HG03457 (cell line): Measurements from ENCODE around the gene MFGE8.

Source experiments
- ATAC-seq: cut with Tn5 transposase; IDR thresholded peaks from one replicate; pipeline ENCODE4 v1.9.1; 2021; ENCODE audit warnings: moderate number of reproducible peaks; ENCODE audit not compliant: unreplicated experiment

Gene MFGE8

DNA sequence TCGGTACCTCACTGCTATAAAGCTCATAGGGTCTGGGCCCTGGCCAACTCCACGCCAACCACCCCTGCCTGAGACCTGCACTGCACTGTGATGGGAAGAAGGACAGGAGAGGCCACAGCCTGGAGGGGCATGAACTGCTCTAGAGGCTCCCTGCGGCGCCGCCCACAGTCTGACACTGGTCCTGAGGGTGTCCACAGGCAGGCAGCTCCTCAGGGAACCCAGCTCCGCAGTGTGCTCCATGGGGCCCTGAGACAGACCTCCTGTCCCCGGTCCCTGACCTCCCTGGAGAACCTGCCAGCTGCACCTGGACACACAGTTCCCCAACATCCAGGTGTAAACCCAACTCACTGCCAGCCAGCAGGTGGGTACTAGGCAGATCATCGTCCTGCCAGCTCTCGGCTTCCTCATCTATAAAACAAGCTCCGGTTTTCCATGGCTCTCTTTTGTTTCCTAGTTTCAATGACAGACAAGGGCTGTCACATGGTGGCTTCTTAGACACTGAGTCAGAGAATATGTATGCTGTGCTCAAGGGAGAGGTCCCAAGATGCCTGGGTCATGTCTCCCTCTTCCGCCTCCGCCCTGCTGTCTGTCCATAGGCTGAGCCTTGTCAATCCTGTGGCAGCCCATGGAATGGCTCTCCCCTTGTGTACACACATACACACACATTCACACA lies 12.7 kb downstream of the MFGE8 start:
- ATAC-seq = no peak

DNA sequence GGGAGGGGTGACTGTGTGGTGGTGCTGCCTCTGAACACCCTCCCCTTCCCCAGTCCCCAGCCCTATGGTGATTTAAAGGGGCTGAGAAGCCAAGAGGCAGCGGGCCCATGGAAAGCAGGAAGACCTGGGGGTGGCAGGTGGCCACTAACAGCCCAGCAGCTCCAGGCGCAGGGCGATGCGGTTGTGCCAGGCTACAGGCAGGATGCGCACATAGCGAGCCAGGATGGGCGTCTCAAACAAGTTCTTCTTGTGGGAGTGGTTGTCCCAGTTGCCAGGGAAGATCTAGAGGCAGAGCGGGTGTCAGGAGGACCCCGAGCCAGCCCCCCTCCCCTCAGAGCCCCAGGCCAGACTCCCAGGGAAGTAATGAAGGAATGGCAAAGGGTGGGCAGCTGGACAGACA lies 13.9 kb downstream of the MFGE8 start:
- no peak for ATAC-seq

DNA sequence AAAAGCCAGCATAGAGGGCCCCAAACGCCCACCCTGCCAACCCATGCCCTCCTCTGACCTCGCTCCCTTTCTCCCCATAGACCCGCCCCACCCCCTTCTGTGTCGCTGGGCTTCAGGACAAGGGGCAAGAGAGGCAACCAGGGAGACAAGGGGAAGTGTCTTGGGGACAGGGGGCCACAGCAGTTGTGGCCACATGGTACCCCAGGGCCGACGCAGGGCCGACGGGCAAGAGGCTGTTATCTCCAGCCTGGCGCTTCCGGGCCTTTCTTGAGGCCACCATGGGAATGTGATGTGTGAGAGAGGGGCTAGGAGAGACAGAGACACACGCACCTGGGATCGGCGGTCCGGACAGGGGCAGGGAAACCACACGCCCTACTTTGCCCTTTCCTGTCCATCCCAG lies 14.4 kb downstream of the MFGE8 start:
- ATAC-seq = no peak

DNA sequence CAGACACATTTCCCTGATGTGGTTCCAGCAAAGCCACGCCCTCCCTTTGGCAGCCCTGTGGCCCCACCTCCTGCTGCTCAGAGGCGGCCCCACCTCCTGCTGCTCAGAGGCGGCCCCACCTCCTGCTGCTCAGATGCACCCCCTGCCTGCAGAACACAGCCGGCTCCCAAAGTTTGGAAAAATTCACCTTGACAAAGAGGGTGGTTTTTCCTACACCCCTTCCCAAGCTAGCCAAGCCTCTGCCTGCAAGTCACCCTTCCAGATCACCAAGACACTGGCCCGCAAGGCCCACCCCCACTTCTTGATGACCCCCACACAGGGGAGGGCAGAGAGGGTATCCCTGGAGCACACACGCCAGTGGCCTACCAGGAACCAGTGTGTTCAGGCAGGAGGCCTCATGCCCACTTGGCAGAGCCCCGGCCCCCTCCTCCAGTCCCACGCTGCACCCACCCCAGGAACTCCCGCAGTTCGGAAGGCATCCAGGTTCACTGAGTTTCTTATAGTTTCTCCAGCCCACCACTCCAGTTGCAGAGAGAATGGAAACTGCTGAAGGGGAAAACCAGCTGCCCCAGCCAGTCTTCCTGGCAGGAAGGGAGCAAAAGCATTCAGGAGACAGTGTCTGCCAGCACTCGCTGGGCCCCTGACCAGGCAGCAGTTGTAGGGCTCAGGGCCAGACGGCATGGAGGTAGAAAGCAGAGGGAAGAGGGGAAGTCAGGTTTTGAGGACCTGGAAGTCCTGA lies 15.6 kb downstream of the MFGE8 start:
- ATAC-seq = no peak

DNA sequence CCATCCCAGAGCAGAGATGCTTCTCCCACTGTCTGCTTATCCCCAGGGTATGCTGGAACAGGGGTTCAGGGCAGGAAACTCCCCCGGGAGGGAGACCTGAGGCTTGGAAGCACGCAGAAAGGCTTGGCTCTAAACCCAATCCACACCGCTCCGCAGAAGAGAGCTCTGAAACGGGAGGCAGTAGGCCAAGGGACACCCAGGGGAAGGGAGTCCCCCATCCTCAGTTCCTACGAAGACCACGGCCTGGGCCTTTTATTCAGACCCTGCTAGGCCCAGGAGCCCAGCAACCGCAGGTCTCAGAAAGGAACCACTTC lies 16.1 kb downstream of the MFGE8 start:
- ATAC-seq = no peak

DNA sequence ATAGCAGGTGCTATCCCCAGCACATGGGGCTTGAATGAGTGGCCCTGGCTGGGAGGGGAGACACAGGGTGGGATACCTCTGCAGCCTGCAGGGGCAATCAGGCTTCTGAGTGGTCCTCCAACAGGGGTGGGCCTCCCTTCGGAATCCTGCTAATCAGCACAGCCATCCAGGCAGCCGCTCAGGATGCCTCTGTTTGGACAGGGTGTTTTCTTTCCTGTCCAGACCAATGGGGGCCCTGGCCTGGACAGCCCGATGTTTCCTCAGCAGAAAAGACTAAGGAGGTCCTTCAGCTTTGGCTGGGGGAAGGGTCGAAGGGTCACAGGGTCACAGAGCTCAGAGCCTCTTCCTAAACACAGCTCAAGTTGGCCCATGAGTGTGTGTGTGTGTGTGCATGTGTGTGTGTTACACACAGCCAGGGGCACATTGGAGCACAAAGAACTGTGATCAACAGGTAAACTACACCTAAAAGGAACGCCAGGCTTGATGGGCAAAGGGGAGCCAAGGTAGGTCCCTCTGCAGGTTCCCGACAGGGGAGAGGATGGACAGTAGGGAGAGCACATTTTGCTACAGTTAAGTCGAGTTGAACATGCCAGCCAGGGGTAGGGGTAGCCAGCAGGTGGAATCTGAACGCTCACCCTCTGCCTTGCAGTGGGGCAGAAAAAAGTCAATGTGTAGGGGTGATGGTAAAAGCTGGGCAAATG lies 16.7 kb downstream of the MFGE8 start:
- ATAC-seq = no peak

DNA sequence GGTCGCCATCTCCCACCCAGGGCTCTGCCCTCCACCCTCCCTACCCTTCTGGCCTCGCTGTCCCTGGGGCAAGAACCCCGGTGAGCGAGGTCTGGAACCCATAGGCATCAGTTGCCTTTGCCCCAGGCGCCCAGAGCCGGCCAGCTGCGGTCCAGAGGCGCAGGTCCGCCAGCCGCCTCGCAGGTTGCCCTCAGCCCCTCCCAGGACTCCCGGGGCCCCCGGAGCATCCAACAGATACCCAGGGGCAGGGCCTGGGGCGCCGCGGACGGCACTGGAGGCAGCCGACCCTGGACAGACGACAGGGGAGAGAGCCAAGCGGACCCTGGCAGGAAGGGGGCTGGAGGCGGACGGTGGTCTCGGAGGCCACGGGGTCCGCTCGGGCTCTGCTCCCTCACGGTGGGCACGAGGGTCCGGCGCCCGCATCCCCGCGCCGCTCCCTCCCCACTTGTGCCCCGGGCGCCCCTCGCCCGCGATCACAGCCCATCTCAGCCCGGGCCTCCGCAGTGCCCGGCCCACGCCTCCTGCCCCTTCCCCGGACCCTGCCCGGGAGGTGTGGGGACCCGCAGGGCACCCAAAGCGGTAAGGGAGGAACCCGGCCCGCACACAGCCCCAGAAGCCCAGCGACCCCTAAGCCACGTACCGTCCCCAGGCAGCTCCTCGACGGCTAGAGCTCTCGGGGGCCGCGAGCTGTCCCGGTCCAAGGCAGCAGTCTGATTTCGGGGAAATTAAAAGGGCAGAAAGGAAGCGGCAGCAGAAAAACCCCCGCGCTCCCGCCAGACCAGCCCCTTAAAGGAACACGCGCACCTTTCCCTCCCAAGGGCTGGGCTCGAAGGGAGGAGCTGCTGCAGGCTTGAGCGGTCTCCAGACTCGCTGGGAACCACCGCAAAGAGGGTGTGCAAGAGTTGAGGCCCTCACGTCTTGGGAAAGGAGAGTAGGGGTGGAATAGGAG lies 18.1 kb downstream of the MFGE8 start, which contains the start of gene HAPLN3:
Gene HAPLN3, minus strand, starts transcription at position 726 of the 949 bp plus-strand sequence. CDS start 8,246 bp downstream, outside the sequence.
- no peak for ATAC-seq

DNA sequence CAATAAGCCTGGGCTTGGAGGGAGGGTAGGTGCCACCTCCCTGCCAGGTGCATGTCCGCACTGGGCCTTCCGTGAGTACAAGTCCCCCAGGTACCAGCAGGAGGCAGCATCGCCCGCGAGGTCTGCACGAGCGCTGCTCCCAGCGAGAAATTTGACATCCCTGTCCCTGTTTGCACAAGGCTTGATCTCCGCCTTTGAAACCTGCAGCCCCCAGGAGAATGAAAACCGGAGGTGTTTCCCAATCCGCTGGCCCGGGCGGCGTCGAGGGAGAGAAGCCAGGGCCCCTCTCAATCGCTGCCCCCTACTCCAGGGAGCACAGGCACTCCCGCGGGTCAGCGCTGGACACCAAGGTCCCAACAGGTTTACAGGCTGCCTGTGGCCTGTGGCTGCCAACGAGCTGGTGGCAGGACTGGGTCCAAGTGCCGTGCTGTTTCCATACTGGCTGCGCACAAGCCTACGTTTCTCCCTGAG lies 18.8 kb downstream of the MFGE8 start:
- no peak for ATAC-seq

DNA sequence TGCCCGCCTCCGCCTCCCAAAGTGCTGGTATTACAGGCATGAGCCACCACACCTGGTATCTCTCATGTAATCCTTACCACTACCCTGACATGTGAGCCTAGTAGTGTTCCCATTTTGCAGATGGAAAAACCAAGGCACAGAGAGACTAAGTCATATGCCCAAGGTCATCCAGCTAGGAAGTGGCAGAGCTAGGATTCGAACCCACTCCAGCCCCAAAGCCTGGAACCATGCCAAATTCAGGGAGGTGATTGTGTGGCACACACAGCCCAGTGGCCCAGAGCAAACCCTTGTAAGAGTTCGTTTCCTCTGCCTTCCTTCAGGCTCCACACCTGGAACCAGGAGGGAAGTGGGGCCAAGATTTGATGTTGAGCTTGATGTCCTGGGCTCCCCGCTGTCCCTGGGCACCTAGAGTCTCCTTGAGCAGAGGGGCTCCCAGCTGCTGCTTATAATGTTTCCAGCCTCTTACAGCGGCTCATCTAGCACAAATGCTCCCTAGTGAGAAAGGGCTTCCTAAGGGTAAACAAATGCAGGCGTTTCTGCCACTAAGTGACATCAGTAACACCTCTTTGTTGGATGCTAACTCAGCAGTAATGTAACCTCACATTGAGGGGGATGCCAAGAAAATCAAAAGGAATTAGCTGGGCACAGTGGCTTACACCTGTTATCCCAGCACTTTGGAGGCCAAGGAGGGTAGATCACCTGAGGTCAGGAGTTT lies 21.5 kb downstream of the MFGE8 start:
- no peak for ATAC-seq

DNA sequence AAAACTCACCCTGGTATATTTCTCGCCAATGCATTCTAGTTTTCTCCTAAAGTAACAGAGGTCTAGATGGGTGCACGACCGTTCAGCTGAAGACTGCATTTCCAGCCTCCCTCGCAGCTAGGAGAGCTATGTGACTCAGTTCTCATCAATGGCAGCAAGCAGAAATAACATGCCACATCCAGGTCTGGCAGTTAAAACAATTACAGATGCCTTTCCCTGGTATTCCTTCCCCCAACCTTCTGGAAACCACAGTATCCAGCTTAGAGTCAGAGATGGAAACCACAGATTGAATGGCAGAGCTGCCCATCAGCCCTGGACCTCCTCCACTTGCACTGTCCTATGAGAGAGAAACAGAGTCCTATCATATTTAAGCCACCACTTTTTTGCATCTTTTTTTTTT lies 22.7 kb downstream of the MFGE8 start:
- no peak for ATAC-seq

DNA sequence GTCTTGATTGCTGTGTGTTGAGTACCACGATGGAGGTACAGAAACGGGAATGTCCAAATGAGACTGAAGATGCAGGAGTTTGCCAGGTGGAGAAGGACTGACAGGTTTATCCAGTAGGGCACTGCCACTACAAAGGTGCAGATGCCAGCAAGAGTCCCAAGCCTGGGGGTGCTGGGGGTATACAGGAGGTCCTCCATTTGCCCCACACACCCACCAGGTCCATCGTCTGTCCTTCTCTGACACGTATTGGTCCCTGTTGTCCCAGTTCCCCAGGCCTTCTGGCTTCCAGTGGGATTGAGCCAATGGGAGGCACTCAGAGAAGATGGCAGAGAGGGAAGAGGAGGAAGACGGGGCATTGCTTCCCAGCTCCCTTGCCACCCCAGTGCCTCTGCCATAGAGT lies 24.5 kb downstream of the MFGE8 start:
- no peak for ATAC-seq

DNA sequence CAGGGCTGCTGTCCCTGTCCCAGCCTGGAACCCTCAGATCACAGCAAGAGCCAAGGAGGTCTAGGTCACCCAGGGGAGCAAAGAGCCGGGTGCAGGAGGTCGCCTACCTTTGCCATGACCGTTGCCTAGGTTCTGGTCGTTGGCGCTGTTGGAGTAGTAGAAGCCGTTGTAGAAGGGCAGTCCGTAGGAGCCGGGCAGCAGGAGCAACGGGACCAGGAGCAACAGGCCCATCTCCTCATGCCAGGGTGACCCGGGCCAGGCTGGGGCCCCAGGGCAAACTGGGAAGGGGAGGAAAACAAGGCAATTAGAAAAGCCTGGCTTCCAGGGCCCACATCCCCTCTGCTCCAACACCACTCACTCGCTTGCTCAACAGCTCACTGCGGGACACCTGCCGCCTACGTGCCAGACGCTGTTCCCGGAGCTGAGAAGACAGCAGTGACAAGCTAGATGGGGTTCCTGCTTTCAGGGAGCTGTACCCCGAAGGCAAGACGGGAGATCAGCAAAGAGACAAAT lies 26.1 kb downstream of the MFGE8 start:
- ATAC-seq = no peak

DNA sequence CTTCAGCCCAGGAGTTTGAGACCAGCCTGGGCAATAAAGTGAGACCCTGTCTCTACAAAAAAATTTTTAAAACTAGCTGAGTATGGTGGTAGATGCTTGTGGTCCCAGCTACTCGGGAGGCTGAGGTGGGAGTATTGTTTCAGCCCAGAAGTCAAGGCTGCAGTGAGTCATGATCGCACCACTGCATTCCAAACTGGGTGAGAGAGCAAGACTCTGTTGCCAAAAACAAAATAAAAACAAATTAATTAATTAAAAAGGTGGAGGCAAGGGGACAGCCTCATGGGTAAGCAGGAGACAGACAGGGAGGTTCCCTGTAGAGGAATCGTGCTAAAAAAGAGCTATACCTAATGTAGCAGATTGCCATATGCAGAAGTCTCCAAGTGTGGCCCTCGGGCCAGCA lies 30.4 kb downstream of the MFGE8 start:
- no peak for ATAC-seq

DNA sequence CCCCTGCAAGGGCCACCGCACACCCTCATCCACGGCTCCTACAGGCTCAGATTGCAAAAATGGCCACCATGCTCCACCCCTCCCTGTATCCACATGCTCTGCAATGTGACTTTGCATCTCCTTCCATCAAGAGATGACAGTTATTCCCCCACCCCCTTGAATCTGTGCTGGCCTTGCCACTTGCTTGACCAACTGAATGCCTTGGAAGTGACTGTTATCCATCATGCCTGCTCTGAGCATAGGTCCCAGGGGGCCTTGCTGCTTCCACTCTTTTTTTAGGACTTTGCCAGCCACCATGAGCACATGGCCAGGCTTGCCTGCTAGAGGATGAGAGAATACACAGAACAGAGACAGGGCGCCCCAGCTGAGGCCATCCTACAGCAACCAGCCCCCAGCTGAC lies 31.4 kb downstream of the MFGE8 start:
- no peak for ATAC-seq

DNA sequence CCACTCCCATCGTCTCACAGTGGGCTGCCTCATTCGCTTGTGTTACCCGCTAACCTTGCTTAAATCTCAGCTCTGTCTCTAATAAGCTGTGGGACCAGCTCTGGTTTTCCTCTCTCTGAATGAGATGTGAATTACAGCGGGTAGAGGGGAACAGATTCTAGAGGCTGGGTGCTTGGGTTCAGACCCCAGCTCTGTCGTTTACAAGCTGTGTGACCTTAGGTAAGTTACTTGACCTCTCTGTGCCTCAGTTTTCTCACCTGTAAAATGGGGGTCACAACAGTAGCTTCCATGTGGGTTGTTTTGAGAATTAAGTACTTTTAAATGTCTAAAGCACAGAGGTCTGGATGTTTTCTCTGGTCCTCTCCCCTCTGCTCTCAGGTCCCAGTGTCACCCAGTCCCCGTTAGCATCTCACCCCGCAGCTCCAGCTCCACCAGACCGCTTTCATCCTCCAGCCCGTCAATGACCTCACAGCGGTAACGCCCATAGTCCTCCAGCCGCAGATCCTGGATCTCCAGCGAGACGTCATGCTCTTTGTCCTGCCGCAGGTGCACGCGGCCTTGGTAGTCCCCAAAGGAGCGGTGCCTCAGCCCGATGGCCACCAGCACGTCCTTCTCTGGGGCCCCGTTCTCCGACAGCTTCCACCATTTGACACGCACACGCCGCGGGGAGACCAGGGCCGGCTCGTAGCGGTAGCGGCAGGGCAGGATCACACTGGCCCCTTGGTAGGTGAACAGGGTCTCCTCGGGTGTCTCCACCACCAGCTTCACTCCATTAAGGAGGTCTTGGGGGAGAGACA lies 32.0 kb downstream of the MFGE8 start:
- ATAC-seq = no peak

DNA sequence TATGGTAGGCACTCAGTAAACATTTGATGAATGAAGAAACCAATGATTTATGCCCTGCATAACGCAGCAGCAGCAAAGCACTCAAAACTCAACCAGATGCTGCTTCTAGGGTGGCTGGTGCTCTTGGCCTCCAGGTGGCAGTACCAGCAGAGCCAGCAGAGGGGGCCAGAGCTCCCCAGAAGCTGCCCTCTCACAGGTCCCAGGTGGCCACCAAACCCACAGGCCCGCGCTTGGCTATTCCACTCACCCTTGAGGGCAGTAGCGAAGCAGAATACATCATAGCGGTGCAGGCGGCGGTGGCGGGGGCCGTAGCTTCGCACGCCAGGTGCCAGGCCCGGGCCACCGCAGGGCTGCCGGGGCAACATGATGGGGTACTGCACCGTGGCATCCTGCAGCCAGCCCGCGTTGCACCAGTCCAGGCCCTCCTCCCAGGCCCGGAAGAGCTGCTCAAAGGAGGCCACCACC lies 34.4 kb downstream of the MFGE8 start:
- ATAC-seq = no peak

DNA sequence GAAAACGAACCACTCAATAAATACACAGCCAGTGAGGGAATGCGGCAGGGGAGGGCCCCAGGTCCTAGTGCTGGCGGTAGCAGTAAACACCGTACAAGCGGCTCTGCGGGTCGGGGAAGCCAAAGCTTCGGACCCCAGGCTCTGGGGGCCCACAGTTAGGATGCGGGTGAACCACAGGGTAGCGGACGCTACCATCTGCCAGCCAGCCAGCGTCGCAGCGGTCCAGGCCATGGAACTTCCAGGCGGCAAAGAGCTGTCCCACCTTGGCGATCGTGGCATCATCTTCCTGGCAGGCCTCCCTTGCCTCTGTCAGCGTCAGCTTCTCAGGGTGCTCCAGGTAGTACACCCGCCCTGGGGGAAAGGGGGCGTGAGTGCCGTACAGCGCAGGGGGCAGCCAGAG lies 35.3 kb downstream of the MFGE8 start:
- ATAC-seq = no peak

DNA sequence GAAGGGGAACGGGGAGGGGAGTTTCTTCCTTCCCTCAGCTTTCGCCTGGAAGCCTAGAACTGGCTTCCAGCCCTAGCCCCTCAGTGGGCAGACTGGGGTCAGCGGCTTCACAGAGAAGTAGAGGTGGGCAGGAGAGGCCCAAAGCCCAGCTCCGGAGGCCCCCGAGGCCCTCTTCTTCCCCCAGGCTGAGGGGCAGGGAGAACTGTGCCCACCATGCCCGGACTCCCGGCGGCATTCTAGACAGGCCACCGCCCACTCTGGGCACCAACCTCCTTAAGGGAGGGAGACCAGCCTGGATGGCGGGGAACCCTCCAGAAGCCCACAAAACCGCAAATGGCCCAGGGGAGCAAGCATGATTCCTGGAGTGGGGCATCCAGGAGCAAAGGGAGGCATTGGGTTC lies 35.8 kb downstream of the MFGE8 start:
- ATAC-seq = no peak

DNA sequence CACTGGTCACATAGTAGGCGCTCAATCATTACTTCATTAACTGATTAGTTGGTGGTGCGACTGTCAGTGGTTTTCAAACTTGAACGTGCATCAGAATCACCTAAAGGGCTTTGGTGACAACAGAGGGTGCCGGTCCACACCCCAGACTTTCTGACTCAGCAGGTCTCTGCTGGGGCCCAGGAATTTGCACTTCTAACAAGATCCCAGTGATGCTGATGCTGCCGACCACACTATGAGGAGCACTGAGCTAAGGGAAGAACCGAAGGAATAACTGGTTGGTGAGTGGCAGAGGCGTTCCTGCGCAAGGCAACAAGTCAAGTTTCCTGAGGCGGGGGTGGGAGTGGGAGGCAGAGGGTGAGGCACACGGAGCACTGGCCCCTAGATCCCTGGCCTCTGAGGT lies 36.6 kb downstream of the MFGE8 start:
- no peak for ATAC-seq
